Stimulated activated CD4-positive, alpha-beta T cell treated with anti-CD3 and anti-CD28 coated beads, Interleukin-15, amount 100 ng/mL, for 1 hour (primary cell): ENCODE results near the gene ERCC3.
"Not testable (repeated sequence)": the region's sequence is repeated elsewhere in the genome, so short reads cannot be mapped to it uniquely, and the experiment has no call there.

Source experiments
- DNase-seq, 2 donors: peaks; one replicate each; pipeline ENCODE4 v3.0.0-alpha.2; 2020; ENCODE audit warnings: low read depth in 1 of 2, low spot score in 1 of 2

ERCC3 gene

DNA sequence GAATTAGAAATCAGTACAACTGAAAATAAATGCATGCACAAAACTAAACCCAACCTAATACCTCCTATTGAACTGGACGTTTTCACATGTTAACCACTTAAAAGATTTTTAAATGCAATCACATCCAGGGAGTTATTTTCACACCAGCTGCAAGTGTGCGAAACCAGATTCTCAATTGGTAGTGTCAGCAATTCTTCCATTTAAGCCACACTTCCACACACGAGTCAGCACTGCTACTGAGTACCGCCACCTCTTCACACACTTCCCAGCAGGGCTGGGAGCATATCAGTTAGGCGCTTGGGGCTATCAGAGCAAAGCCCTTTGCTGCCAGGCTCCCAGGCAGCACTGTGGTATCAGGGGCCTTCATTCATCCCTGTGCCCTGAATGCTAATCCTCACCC lies 14.2 kb downstream of the ERCC3 start:
- no peak for DNase-seq

DNA sequence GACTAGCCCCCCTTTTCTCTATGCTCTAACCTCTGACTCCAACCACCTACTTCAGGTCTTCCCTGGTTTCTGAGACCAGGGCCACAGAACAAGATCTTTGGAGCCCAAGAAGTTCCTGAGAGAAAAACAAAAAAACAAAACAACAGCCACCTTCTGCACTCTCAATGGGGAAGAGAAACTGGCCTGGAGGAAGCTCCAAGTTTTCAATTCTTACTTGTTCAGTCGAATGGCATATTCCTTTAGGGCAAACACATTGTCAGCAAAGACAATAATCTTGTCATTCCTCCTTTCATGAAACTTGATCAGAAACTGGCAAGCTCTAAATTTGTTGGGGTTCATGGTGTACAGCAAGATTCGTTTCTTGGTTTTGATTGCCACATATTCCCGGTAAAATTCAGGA lies 15.0 kb downstream of the ERCC3 start:
- DNase-seq = no peak

DNA sequence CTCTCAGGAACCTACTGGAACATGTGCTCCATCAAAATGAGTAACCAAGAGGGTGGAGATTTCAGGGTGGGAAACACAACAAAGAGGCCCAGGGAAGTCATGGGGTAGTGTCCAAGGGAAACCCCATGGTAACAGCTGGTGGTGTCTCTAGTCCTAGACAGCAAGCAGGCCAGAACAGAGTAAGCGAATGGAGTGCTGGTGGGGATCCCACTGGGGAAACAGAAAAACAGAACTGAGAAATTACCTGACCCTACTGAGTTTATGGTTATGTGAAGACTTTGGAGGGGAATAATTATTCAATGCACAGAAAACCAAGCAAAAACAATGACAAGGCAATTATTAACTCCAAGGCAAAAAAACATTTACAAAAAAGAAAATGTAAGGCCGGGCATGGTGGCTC lies 16.9 kb downstream of the ERCC3 start:
- no peak for DNase-seq

DNA sequence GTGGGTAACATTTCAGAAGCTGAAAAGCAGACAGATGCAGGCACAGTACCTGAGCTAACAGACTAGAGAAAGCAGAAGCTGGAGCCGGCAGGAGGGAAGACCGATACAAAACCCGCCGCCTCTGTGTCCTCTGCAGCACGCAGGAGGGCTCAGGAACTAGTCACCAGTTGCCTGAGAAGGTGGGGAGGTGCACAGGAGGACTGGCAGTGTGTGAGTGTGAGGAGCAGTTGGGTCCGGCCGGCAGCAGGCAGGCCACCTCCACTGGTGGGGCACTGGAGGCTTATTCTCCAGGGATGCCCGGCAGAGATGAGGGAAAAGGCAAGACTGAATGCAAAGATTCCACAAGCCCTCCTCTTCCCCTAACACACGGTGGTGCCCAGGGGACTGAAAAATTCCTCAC lies 18.2 kb downstream of the ERCC3 start:
- DNase-seq = no peak

DNA sequence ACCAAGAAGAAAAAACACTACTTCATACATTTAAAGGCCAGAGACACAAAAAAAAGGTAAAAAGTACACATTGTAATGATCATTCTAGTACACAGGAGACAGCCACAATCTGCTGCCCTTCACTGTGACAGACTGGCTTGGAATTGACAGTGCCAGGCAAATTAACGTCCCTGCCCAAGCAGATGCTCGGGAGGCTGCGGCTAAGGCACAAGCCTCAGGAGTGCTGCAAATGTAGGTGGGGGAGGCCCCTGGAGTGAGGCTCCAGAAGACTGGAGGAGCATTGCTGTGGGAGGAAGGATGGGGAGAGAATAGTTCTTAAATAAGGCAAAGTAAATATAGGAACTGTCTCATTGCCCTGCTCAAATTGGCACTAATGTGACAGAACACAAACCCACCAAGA lies 18.6 kb downstream of the ERCC3 start:
- no peak for DNase-seq

DNA sequence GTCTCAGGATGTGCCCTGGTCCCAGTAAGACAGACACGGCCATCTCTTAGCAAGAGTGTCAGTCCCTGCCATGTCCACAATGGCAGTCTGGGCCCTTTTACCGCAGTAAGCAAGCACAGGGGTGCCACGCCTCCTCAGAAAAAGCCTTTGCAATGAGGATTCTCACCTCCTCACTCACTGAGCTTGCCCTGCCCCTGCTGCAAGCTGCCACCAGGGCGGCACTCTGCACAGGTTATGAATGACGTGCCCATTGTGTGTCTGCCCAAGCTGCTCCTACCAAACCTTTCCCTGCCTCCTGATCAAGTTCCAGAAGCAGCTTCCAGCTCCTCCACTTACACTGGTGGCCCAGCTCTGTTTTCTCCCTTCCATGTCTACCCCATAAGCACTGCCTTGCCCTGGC lies 23.3 kb downstream of the ERCC3 start:
- no peak for DNase-seq

DNA sequence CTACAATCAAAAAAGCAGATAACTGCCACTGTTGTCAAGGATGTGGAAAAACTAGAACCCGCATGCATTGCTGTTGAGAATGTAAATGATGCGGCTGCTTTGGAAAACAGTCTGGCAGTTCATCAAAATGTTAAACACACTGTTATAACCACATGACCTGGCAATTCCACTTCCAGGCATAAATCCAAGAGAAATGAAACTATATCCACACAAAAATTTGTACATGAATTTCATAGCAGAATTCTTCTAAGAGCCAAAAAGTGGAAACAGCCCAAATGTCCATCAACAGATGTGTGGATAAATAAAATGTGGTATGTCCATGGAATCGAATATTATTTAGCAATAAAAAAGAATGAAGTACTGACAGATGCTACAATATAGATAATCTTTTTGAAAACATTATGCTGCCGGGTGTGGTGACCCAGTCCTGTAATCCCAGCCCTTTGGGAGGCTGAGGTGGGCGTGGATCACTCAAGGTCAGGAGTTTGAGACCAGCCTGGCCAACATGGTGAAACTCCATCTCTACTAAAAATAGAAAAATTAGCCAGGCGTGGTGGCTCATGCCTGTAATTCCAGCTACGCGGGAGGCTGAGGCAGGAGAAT lies 32.0 kb downstream of the ERCC3 start:
- no peak for DNase-seq

DNA sequence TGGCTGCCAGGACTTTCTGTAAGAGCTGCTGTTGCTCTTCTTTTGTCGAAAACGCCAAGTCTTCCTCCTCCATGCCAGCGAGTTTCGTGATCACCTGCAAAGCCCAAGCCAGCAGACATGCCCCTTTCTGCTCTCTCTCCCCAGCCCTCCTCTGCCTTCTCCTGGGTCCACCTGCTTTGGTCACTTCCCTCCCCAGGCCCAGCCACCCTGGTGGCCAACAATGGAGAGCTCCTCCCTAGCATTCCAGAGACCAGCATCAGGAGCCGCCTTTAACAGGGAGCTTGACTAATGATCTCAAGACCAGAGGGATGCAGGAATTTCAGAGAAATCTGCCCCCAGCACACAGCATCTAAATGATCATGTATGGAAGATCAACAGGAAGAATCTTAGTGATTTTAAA lies 34.6 kb downstream of the ERCC3 start:
- no peak for DNase-seq

DNA sequence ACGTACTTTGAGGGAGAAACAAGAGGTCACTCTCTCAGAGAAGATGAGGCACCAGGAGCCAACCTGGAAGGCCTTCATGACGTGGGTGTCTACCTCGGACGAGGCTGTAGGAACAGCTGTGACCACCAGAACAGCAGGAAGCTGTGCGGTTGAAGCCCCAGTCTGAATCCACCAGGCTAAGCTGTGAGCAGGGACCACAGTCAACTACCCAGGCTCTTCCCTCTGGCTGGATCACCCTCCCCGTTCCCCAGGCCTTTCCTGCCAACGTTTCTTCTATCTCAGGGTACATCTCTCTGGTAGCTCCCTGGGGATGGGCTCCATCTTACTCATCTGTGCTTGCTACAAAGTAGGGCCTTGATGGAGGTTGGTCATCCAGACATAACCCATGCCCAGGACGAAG lies 37.1 kb downstream of the ERCC3 start:
- no peak for DNase-seq

DNA sequence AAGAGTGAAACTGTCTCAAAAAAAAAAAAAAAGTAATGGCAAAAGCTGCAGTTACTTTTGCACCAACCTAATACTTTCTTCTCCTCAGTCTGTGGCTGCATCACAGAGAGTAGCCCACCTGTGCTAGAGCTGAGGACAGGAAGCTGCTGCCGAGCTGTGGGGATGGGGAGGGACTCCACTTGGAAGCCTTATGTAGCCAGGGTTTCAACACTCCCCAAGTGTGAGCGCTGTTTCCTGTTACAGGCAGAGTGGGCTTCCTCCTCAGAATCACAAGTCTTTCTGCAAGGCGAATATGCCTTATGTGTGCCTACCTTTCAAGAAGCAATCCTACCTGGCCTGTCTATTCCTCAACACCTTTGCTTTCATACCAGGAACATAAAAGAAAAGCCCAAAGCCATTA lies 37.6 kb downstream of the ERCC3 start:
- DNase-seq = no peak

DNA sequence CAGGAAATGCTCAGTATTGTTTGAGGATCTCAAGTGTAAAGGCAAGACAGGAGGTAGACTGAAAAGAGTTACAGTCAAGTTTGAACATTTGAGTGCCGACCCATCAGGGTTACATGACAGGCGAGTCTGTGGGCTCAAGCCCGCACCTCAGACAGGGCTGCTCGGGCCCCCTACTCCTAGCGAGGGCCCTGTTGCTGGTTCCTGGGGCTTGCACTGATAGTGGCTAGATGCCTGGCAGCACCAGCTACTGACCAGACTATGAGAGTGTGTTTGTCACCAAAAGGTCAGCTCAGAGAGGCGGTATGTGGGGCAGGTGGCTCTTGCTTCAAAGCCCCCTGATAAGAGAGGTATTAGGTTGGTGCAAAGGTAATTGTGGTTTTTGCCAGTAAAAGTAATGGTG lies 38.2 kb downstream of the ERCC3 start:
- no peak for DNase-seq

DNA sequence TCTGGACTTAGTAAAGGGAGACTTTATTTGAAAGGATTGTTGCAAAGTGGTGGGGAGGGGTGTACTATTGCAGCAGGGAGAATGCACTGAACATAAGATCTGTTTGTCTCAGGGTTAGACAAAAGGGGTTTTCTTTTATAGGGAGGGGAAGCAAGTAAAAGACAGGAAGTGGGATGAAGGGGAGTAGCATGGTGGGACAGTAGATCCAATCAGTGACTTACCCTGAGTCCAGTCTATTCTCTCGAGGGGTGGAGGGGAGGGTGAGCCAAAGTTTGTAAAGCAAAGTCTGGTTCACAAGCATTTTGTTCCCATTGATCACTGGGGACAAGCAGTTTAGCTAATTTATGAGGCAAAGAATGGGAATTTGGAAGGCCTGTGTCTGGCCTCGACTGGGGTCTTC lies 38.8 kb downstream of the ERCC3 start:
- DNase-seq = no peak

DNA sequence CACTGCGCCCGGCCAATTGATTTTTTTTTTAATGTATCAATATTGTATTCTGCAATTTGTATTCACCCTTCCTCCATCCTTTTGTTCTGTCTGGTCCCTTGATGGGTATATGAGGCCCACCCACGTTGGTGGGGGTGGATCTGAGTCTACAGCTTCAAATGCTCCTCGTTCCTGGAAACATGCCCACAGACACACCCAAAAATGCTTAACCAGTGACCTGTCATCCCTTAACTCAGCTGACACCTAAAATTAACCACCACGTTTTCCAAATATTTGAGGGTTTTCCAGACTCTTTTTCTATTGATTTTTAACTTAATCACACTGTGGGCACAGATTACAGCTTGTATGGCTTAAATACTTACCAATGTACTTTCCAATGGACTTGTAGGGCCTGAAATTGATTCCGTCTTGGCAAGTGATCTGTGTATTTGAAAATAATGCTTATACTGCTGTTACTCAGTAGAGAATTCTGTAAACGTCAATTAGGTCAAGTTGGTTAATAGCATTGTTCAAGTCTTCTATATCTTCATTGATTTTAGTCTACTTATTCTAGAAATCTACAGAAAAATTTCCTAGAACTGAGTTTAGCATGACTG lies 39.5 kb downstream of the ERCC3 start:
- no peak for DNase-seq

DNA sequence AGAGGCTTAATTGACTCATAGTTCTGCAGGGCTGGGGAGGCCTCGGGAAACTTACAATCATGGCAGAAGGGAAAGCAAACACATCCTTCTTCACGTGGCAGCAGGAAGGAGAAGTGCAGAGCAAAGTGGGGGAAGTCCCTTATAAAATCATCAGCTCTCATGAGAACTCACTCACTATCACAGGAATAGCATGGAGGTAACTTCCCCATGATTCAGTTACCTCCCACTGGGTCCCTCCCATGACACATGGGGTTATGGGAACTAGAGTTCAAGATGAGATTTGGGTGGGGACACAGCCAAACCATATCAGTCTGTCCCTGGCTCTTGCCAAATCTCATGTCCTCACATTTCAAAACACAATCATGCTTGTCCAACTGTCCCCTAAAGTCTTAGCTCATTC lies 52.8 kb downstream of the ERCC3 start:
- DNase-seq = not testable (repeated sequence)

DNA sequence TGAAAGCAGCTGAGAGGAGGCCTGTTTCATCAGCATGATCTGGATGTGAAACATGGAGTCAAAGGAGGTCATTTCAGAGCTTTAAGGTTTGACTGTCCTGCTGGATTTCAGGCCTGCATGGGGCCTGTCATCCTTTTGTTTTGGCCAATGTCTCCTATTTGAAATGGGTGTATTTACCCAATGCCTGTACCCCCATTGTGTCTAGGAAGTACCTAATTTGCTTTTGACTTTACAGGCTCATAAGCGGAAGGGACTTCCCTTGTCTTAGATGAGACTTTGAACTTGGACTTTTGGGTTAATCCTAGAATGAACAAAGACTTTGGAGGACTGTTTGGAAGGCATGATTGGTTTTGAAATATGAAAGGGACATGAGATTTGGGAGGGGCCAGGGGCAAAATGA lies 54.5 kb downstream of the ERCC3 start:
- DNase-seq = no peak

DNA sequence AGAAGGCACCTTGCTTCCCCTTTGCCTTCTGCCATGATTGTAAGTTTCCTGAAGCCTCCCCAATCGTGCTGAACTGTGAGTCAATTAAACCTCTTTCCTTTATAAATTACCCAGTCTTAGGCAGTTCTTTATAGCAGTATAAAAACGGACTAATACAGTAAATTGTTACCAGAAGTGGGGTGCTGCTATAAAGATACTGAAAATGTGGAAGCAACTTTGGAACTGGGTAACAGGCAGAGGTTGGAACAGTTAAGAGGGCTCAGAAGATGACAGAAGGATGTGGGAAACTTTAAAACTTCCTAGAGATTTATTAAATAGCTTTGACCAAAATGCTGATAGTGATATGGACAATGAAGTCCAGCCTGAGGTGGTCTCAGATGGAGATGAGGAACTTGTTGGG lies 56.2 kb downstream of the ERCC3 start:
- not testable (repeated sequence) for DNase-seq

DNA sequence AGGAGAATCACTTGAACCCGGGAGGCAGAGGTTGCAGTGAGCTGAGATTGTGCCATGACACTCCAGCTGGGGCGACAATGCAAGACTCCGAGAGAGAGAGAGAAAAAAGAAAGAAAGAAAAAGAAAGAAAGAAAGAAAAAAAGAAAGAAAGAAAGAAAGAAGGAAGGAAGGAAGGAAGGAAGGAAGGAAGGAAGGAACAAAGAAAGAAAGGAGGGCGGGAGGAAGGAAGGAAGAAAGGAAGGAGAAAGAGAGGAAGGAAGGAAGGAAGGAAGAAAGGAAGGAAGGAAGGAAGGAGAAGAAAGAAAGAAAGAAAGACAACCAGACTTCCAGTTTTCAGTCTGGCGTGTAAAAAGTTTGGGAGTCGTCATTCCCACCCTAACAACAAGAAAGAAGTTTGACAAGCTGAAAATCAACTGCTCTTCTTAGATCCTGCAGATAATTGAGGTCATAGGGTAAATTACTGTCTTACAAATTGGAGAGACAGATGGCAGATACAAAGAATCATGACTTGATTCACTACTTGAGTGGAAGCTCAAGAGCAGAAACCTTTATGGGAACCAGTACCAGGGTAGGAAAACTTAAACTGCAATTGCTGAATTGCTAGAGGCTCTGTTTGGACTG lies 58.8 kb downstream of the ERCC3 start:
- DNase-seq = no peak

DNA sequence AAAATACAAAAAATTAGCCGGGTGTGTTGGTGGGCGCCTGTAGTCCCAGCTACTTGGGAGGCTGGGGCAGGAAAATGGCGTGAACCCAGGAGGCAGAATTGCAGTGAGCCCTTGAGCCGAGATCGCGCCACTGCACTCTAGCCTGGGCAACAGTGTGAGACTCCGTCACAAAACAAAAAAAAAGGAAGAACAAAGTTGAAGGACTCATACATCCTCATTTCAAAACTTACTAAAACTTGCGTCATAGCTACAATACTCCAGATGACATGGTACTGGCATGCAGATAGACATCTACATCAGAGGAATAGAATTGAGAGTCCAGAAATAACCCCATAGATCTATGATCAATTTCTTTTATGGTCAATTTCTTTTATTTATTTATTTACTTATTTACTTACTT lies 60.2 kb downstream of the ERCC3 start:
- no peak for DNase-seq

DNA sequence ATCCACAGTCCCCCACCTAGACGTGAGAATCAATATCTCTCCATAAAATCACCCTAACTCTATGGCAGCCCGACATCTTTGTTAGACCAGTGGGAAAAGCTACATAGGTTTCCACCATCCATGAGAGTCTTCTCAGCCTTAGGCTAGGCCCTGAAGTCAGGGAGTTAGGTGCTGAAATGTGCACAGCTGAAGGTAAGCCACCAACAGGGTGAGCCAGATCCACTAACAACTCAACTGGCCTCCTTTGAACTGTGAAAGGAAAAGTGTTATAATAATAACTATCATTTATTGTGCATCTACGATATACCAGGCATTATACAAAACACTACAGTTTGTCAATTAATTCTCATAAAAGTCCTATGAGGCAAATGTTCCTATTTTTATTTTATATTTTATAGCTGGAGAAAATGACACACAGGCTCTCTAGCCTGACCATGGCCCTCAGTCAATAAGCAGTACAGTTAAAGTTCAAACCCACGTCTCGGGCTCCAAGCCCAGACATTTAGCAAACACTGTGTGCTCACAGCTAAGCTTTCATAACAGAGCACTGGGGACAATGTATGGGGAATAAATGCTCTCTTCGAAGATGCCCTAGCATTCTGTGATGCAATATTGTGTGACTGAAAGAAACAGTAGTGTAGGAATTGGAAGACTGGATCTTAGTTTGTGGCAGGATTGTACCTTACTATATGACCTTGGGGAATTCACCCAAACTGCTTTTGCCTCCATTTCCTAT lies 62.6 kb downstream of the ERCC3 start:
- no peak for DNase-seq

DNA sequence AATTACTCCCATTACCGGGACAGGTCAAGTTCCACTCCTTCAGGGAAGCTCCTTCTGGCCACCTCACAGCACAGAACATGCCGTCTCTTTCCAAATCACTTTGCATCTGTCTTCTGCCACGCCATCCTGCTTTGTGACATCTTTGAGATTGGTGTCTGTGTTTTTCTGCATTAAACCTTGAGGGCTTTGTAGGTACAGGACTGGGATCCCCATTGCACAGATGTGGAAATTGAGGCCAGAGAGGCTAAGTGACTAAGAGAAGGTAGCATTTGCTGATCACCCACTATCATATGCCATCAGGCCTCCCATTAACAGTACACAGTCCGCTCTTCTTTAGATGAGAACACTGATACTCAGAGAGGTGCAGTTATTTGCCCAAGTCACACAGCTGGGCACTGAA lies 64.4 kb downstream of the ERCC3 start:
- no peak for DNase-seq

DNA sequence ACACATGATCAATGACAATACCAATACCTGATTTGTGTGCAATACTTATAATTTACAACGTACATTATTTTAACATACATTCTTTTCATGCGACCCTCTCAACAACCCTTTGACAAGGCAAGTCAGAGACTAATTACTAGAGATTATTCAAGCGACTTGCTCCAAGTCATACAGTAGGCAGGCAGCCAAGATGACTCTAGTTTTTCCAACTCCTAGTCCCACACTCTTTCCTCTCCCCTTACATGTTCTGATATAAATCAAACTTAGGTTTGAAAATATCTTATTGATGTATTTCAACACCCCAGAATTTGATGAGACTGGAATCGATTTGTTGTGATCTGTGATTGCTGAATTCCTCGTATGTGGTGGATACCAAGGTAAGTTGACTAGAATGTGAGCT lies 65.8 kb downstream of the ERCC3 start:
- DNase-seq = no peak

DNA sequence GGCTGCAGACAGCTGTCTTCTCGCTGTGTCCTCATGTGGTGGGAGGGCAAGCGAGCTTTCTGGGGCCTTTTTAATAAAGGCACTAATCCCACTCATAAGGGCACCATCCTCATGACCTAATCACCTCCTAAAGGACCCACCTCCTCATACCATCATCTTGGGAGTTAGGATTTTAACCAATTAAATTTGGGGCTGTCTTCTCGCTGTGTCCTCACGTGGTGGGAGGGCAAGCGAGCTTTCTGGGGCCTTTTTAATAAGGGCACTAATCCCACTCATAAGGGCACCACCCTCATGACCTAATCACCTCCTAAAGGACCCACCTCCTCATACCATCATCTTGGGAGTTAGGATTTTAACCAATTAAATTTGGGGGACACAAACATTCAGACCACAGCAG lies 66.7 kb downstream of the ERCC3 start:
- not testable (repeated sequence) for DNase-seq
